Left lobe of liver (tissue), 2 donors: ENCODE data around the gene ADSS1. TPM values are rescaled to one million over a fixed set of nuclear protein-coding genes. Genes with fewer than 3 reads are reported as not detected.

Experiments
- ATAC-seq: fragments of 200-7000 bp; cut with Tn5 transposase; one replicate; pipeline ENCODE4 v1.9.1; 2020; ENCODE audit warnings: mild to moderate bottlenecking, moderate library complexity
- DNase-seq: peaks from one replicate; pipeline ENCODE4 v3.0.0-alpha.2; 2020; ENCODE audit warnings: low spot score
- total RNA-seq: library from RNA; stranded (reverse); gene quantifications from one replicate; pipeline ENCODE4 v1.2.1, GENCODE V29; 2021
- donor health status: DM: no; HTN: no; CAD: no; lungs with moderate emphysema.
- donor health status: DM: no; HTN: yes; CAD: no.

The ADSS1 gene
- total RNA-seq, 1 donor from 2014 or later = 51.9 TPM

- no peak for ATAC-seq
These were observed 26.0 kb upstream of the ADSS1 start for GRCh38 chr14:104697892-104698583.

GRCh38 chr14:104698688-104699425 is 25.2 kb upstream of the ADSS1 start:
- DNase-seq = peak; percentile 69
- ATAC-seq = peak; percentile 32

More at GRCh38 chr14:104697892-104698583, 26.0 kb upstream of the ADSS1 start:
- DNase-seq = no peak

GRCh38 chr14:104699426-104699748 is 24.6 kb upstream of the ADSS1 start:
- ATAC-seq (no peak), DNase-seq (no peak)

- DNase-seq = no peak
- no peak for ATAC-seq
These were observed 23.8 kb upstream of the ADSS1 start for GRCh38 chr14:104700225-104700651.

GRCh38 chr14:104700747-104701217 is 23.2 kb upstream of the ADSS1 start:
- ATAC-seq = no peak
- DNase-seq = no peak

GRCh38 chr14:104701383-104702076 is 22.5 kb upstream of the ADSS1 start:
- ATAC-seq = no peak

GRCh38 chr14:104702106-104702505 is 21.9 kb upstream of the ADSS1 start:
- ATAC-seq (no peak), DNase-seq (no peak)

More at GRCh38 chr14:104701383-104702076, 22.5 kb upstream of the ADSS1 start:
- DNase-seq = no peak

- ATAC-seq = no peak
- no peak for DNase-seq
These were observed 21.4 kb upstream of the ADSS1 start for GRCh38 chr14:104702673-104703072.

GRCh38 chr14:104703269-104703668 is 20.8 kb upstream of the ADSS1 start:
- ATAC-seq = no peak
- no peak for DNase-seq

GRCh38 chr14:104704252-104704651 is 19.8 kb upstream of the ADSS1 start:
- no peak for DNase-seq

GRCh38 chr14:104705340-104706047 is 18.5 kb upstream of the ADSS1 start:
- ATAC-seq = no peak
- no peak for DNase-seq

More at GRCh38 chr14:104704252-104704651, 19.8 kb upstream of the ADSS1 start:
- ATAC-seq = no peak

- DNase-seq (no peak), ATAC-seq (no peak)
These were observed 17.1 kb upstream of the ADSS1 start for GRCh38 chr14:104706733-104707607.

GRCh38 chr14:104707608-104708595 is 16.1 kb upstream of the ADSS1 start:
- ATAC-seq (peak; percentile 7), DNase-seq (no peak)

- ATAC-seq (peak; percentile 81), DNase-seq (peak; percentile 69)
These were observed 15.3 kb upstream of the ADSS1 start for GRCh38 chr14:104708606-104709268.

- DNase-seq (no peak), ATAC-seq (no peak)
These were observed 14.5 kb upstream of the ADSS1 start for GRCh38 chr14:104709387-104710039.

- DNase-seq = no peak
- no peak for ATAC-seq
These were observed 13.8 kb upstream of the ADSS1 start for GRCh38 chr14:104710071-104710735.
